Inflammatory macrophage treated with lipopolysaccharide for 4 hours (primary cell): ENCODE measurements around the gene RASA2.
"Not testable (repeated sequence)": the region's sequence is repeated elsewhere in the genome, so short reads cannot be mapped to it uniquely, and the experiment has no call there.

ENCODE experiments used
- DNase-seq: peaks from one replicate; pipeline ENCODE4 v3.0.0-alpha.2; 2020

RASA2 gene

DNA sequence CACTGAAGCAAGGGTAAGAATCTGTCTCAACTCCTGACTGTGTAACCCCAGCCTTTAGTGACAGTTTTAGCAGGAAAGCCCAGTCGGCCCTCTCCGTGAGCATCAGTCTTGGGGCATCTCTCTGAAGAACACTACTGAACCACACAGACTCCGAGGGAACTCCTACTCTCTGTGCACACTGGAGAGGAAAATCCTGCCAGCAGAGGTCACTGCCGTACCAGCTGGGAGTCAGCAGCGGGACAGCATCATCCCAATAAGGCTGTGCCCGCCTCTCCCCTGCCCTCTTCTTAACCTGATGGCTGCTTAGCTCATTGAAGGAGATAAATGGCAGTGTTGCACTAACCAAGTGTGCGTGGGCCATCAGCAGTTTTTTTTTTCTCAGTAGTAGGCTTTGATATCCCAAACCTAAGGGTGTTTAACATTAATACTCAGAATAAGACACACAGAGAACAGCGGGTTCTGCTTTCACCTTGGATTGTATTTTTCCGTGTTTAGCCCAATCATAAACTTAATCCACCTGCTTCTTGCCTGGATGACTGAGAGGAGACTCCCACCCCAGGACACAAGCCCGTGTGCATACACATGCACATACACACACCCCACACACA lies 26.6 kb upstream of the RASA2 start:
- peak; percentile 81 for DNase-seq

DNA sequence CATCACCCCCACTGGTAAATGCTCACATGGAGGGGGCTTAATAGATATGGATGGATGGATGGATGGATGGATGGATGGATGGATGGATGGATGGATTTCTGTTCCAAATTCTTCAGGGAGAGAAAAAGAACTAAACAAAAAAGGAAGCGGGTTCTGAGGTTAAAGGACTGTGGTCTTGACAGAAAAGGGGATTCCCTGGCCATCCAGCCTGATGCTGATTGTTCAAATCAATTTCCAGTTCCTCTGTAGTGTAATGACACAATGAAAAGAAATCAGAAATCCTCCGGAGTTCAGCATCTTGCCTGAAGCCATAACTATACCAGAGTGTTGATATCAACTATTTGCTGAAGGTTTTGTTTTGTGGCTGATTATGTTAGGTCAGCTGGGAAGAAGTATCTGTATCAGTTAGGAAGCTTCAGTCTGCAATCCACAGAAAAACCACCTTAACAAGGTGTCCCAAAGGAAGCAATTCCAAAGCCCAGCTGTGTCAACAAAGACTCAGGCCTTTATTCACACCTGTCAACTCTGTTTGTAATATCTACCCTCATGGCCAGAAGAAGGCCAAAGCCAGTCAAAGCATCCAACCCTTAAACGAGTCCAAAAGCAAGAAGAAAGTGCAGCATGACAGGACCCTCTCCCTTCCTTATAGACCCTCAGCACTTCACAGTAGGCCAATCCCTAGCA lies 24.5 kb upstream of the RASA2 start:
- peak; percentile 51 for DNase-seq

DNA sequence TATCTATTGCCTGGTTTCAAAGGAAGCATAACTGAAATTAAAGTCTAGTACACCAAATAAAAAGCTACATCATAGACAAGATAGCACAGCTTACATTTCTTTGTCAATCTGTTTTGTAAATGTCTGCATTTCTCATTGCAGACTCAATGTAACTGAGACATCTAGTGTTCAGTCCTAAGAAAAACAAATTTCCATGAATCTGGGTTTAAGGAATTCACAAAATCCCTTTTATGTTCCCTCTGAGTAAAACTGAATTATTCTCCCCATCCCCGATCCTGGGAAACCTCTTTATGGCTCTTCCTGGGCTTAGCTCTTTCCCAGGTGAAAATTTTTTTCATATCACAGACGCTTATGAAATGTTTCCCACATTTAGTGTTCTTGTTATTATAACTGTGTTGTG lies 21.6 kb upstream of the RASA2 start:
- no peak for DNase-seq

DNA sequence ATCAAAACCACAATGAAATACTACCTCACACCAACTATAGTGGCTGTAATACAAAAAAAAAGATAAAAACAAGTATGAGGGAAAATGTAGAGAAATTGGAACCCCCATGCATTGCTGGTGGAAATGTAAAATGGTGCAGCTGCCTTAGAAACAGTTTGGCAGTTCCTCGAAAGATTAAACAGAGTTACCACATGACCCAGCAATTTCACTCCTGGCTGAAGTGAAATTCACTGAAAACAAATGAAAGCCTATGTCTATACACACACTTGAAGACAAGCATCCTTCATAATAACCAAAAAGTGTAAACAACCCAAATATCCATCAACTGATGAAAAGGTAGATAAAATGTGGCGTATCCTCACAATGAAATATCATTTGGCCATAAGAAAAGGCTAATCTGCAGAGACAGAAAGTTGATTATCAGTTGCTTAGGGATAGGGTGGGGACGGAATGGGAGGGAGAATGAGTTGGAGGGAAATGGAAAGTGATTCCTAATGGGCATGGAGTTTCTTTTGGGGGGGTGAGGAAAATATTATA lies 20.1 kb upstream of the RASA2 start:
- DNase-seq, result no peak

DNA sequence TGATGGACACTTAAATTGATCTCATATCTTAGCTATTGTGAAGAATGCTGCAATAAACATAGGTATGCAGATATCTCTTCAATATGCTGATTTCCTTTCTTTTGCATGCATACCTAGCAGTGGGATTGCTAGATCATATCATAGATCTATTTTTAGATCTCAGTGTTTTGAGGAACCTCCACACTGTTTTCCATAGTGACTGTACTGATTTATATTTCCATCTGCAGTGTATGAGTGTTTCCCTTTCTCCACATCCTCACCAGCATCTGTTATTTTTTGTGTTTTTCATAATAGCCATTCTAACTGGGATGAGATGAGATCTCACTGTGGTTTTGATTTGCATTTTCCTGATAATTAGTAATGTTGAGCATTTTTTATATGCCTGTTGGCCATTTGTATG lies 17.1 kb upstream of the RASA2 start:
- DNase-seq, result no peak

DNA sequence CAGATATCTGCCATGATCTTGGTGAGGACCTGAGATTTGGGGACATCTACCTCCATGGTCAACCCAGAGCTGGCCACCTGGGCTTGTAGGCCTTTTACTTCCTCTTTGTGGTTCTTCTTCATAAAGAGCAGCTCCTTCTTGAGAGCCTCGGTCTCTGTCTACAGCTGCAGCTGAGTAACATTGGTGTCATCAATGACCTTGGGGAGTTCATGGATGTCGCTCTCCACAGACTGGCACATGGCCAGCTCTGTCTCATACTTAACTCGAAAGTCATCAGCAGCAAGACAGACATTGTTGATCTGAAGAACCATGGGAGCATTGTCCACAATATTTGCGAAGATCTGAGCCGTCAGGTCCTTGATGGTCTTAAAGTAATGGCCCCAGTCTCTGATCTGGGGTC lies 15.7 kb upstream of the RASA2 start:
- DNase-seq, result no peak

DNA sequence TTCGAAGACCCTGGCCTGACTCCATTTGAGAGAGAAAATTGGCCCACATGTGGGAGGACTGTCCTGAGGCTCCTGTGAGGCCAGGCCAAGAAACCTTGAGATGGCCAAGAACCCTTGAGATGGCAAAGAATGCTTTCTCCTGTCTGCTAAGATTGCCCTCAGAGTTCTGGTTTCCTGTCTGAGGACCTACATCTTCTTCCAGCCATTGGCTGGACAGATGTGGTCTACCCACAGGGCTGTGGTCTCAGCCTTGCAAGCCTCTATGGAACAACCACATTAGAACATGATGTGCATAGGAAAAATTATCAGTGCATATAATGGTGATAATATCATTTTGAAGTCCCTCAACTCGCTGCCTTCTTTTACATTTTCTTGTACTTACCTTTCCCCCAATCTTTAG lies 10.8 kb upstream of the RASA2 start:
- DNase-seq, result no peak

DNA sequence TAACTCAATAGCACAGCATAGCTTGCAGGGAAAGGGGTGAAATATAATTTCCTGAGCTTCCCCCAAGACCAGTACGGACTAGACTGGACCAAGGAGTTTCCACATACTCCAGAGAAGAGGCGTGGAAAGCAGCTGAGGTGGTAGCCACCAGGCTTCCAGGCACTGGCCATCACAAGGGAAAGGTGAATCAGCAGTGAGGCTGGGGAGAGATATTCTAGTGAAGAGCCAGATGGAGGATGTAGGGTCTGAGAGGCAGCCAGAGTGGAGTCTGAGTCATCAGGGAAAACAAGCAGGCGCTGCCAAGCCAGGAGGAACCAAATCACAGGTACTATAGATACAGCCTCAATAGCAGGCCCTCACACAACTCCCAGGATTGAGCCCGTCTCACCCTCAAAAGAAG lies 9.6 kb upstream of the RASA2 start:
- DNase-seq, result no peak

DNA sequence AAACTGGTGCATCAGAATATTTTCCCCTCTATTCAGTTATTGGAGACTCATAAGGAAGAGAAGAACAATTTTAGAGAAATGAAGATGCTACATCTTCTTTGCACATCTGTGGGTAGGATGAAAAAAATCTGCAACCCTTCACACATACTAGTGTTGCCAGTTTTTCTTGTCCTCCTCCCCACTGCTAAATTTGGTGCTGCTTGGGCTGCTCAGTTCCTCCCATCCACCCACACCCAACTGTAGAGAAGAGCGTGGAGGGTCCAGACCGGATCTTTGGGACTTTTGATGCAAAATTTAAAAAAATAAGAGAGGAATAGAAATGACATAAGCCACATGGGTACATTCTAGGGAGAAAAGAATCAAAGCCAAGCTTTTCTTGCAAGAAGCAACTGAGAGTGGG lies 8.7 kb upstream of the RASA2 start:
- no peak for DNase-seq

DNA sequence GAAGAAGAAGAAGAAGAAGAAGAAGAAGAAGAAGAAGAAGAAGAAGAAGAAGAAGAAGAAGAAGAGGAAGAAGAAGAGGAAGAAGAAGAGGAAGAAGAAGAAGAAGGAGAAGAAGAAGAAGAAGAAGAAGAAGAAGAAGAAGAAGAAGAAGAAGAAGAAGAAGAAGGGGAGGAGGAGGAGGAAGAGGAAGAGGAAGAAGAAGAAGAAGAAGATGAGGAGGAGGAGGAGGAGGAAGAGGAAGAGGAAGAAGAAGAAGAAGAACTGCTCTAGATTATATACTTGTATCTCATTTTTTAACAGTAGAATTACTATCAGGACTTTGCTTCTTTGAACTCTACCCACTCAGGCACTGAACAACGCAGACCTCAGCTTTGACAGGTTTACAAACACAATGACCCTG lies 8.0 kb upstream of the RASA2 start:
- not testable (repeated sequence) for DNase-seq

DNA sequence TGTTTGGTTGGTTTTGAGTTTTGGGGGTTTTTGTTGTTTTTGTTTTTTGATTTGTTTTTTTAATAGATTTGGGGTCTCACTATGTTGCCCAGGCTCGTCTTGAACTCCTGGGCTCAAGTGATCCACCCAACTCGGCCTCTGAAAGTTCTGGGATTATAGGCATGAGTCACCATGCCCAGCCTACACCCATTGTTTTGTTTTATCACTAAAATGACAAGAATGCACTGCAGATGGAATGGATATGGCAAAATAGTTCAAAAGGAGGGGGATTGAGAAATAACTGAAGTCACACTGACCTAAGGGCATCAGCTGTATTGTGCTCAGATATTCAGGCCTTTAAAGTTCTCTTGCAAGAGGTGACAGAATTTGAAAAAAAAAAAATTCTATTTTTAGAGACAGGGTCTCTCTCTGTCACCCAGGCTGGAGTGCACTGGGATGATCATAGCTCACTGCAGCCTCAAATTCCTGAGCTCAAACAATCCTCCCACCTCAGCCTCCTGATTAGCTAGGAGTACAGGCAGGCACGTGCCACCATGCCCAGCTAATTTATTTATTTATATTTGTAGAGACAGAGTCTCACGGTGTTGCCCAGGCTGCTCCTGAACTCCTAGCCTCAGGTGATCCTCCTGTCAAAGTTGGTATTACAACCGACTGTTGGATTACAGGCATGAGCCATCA lies 4.4 kb upstream of the RASA2 start:
- DNase-seq, result peak; percentile 27

DNA sequence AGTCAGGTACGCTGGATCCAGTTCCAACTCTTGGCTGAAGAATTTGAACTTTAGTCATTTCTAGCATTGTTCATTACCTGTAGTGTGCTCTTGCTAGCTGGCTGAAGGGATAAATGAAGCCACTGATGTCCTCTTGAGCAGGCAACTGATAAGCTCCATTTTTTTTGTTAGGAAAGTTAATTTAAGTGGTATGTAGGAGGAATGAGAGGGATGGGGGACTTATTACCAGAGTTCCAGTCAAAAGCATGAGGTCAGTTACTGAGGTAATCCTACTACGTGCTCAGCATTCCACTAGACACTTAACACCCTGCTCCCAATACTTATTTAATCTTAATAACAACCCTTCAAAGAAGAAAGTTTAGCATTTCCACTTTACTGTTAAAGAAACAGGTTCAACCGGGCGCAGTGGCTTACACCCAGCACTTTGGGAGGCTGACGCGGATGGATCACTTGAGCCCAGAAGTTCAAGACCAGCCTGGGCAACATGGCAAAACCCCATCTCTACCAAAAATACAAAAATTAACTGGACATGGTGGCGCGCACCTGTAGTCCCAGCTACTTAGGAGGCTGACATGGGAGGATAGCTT lies 2.0 kb upstream of the RASA2 start:
- no peak for DNase-seq

DNA sequence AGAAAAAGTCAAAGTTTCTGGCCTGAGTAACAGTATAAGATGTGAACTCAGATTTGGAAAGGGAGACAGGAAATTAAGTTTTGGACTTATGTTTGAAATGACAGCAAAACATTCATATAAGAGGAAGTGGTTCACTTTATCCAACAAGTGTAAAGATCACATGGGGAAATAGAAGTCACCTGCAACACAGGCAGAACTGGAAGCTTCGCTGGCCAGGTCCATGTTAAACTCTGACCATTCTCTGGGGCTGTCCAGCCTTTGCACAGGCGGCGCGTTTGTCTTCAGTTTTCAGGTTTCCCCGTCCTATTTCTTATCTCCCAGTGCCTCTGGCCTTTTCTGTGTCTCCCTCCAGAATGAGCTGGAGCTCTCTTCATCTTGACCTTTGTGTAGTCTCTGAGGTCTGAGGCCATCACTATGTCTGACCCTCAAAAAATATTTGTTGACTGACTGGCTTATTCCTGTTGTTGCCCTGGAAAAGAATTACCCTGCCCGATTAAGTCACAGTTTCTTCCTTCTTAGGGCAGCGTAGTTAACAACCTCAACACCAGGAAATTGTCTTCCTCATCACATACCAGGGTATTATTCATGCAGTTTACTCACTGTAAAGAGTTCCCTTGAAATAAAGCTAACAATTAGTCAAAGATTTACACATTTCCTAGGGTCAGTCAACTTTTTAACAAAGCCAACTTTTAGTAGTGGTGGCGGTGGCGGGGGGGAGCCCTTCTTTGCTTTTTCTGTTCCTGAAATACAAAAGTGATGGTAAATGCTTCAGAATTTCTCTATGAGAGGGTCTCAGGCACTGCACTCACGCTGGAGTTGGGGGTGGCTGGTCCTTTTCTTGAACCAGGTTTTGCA lies 959 bp upstream of the RASA2 start:
- peak; percentile 69 for DNase-seq

DNA sequence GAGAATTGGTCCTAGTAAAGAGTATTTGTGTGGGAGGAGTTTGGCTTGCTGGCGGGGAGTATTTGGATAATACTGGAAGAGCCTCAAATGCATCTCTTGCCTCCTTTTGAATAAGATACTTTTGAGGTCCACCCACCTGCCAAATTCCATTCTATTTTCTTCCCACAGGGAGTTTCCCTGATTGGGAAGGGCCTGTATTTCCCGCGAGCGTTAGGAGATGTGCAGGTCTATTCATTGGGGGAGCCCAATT lies 406 bp upstream of the RASA2 start:
- DNase-seq, result no peak

DNA sequence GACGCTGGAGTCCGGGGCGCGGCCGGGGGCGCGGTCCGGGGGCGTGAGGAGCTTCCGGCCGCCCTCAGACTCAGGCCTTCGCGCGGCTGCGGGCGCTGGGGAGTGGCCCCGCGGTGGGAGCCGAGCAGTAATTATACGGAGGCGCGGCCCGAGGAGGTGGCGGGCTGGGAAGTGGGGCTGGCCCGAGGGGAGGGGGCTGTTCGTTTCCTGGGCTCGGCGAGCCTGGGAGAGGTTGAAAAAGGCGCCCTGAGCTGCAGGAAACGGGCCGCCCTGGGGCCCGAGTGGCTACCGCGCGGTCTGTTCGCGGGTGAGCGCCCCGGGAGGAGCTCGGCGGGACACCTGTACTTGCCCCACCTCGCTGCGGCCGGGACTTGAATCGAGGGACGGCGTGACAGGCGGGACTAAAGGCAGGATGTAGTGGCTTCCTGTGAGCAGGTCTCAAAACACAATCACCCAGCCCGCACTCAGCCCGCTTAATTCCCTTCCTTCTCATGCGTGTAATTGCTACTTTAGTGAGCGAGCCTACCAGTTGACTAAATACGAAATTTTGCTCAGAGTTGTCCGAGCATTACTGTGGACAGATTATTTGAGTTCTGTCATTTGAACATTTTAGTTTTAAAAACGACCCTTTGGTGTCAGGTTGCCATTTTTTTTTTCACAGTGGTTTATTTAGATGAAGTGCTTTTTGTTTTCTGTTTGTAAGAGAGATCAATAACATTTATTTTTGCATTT lies 860 bp downstream of the RASA2 start:
- peak; percentile 38 for DNase-seq

DNA sequence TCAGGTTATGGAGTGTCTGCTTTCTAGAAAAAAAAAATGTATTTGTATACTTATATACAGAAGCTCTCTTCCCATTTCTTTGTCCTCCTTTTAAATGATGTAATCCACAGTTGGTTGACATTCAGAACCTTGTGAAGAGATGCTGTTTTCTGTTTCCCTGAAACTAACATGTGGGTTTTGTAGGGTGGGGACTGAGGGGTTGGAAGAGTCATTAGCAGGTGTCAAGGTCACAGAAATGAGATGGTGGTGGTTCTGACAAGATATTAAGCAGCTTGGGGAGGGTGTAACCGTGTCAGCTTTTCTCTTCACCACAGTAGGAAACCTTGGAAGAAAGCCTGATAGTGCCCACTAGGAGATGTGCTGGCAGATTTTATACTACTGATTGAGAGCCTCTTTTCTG lies 2.4 kb downstream of the RASA2 start:
- peak; percentile 24 for DNase-seq

DNA sequence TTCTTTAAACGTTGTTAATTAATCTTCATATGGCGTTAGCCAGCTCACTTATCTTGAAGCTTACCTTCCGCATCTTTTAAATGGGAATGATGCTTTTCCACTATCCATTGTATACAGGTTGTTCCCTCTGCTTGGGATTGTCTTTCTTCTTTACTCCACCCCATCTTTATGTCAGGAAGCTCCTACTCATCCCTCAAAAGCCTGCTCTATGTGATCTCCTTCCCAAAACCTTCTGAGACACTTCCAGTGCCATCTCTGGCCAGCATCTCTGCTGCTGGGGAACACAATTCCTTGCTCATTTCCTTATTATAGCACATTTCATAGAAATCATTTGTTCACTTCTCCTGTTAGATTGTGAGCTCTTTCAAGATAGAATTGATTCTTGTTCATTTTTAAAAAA lies 4.3 kb downstream of the RASA2 start:
- no peak for DNase-seq

DNA sequence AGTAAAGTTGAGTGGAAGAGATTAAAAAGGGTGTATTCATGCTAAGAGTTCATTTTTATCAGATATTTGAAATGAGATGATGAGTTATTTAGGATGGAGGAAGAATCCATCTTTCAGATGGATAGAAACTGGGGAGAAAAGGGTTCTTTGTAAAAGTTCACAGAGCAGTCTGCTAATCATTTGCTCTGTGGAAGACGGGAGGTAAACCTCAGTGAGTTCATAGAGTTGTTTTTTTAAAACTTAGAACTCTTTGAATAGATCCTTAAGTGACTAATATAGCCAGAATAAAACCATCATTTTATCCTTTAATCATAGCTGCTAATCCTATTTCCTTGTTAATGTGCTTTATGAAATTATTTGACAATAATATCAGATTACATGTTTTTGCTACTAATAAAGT lies 5.1 kb downstream of the RASA2 start:
- no peak for DNase-seq

DNA sequence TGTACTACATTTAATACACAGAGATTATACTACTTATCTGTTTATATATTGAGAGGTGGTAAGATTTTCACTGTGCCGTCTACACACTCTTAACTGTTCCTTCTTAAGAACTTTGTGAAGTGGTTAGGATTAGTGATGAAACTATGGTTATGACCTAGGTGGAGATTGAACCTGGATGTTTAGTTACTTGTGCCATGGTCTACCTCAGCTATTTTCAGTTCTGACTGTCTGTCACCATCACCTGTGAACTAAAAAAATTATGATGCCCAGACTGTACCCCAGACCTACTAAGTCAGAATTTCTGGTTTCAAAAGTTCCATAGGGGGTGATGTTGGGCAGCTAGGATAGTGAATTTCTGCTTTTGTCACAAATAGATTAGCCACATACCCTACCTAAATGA lies 6.4 kb downstream of the RASA2 start:
- no peak for DNase-seq

DNA sequence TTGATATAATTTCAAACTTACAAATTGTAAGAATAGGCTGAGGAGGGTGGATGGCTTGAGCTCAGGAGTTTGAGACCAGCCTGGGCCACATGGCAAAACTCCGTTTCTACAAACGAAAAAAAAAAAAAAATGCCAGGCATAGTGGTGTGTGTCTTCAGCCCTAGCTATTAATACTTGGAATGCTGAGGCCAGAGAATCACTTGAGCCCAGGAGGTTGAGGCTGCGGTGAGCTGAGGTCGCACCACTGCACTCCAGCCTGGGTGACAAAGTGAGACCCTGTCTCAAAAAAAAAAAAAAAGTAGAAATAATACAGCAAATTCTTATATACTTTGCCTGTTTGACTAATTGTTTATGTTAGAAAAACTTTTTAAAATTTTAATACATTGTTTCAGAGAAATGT lies 10.8 kb downstream of the RASA2 start:
- DNase-seq, result not testable (repeated sequence)

DNA sequence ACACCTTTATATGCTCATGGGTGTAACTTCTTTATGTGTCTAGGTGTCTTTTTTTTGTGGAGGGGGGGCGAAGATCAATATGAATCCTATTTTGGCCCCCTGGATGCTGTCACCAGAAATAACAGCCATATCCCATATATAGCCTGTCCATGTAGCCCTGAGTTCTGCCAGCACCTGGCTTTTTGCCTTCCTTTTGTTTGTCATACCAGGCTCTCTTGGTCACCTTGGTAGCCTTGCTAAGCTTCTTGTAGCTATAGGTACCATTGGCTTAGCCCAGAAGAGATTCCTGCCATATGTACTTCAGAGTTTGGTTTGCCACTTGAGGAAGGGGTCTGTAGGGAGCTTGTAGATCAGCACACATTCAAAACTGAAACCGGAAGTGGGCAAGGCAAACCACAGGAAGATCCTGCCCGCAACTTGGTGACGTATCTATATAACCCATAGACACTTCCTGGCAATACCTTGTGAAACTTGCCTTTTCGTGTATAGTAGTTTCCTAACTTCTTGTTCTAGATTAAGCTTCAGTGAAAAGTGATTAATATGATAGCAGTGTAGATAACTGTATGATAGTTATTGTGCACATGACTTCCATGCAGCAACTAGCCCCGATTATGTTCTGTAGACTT lies 11.9 kb downstream of the RASA2 start:
- peak; percentile 96 for DNase-seq

DNA sequence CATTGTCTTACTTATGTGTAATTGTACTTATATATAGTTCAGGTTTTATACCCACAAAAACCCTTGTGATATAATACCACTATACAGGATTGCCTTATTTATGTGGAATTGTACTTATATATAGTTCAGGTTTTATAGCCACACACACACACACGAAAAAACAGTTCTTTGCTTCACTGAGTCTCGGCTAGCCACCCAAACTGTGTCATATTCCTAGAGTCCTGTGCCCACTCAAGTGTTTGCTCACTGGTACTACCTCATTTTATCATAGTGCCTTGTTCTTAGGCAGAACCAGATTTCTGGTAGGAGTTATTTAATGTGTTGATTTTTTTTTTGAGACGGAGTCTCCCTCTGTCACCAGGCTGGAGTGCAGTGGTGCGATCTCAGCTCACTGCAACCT lies 12.5 kb downstream of the RASA2 start:
- peak; percentile 54 for DNase-seq
